ENCODE results near the gene EPB41L3. TPM values are rescaled to one million over a fixed set of nuclear protein-coding genes. Genes with fewer than 3 reads are reported as not detected.
A peak's percentile ranks its signal among the peaks of the same experiment; 100 is the strongest.
"Not testable (repeated sequence)": the region's sequence is repeated elsewhere in the genome, so short reads cannot be mapped to it uniquely, and the experiment has no call there.

EPB41L3 gene
- polyA plus RNA-seq = 65.5 TPM
- long read RNA-seq, donor 1 = 0 reads
- long read RNA-seq, donor 2 = 0 reads
- long read RNA-seq, donor 3 = 0 reads
- long read RNA-seq, donor 4 = 0 reads
- long read RNA-seq, donor 5, partial matches to known transcripts = 0 of 2 reads
- long read RNA-seq, donor 5, other reads (novel, unspliced or antisense) = 0 of 2 reads
- long read RNA-seq, donor 6, partial matches to known transcripts = 0 of 1 reads
- long read RNA-seq, donor 6, other reads (novel, unspliced or antisense) = 0 of 1 reads
- long read RNA-seq, donor 7, partial matches to known transcripts = 0 of 2 reads
- long read RNA-seq, donor 7, other reads (novel, unspliced or antisense) = 0 of 2 reads
- long read RNA-seq, donor 8 = 0 reads
- long read RNA-seq, donor 9, partial matches to known transcripts = 0 of 1 reads
- long read RNA-seq, donor 9, other reads (novel, unspliced or antisense) = 0 of 1 reads
- long read RNA-seq, donor 10, partial matches to known transcripts = 0 of 1 reads
- long read RNA-seq, donor 10, other reads (novel, unspliced or antisense) = 0 of 1 reads
- long read RNA-seq, donor 11, partial matches to known transcripts = 0 of 2 reads
- long read RNA-seq, donor 11, other reads (novel, unspliced or antisense) = 0 of 2 reads

GRCh38 chr18:5543773-5544389 is at the start of gene EPB41L3:
Gene EPB41L3 (minus strand): TSS chr18:5543997. CDS start chr18:5489183, 54,814 bp downstream.
- peak in 1 of 2 donors; percentile 63 for DNase-seq
- WGBS (ENCODE audit: insufficient coverage, low lambda C conversion rate) = no CpG with 5 or more reads among the region's 57 CpGs
- Histone ChIP-seq H3K27ac (ENCODE audit: low read length) (no peak within 1 kb of the TSS), H3K36me3 (ENCODE audit: control insufficient read depth, insufficient read depth, low read length) (no peaks in the 10 kb centered on the region), H3K4me1 (ENCODE audit: control insufficient read depth, insufficient read depth, low read length) (no peaks in the 10 kb centered on the region), H3K9me3 (ENCODE audit: control insufficient read depth, low read depth, low read length) (no peaks in the 10 kb centered on the region), H3K27me3 (ENCODE audit: control insufficient read depth, insufficient read depth, low read length) (peaks cover 14% of the 10 kb centered on the region), H3K4me3 (ENCODE audit: low read length) (peak within 1 kb of the TSS; percentile 45)

- peak in 1 of 2 donors; percentile 48 for DNase-seq
- Histone ChIP-seq H3K9me3 (ENCODE audit: control insufficient read depth, low read depth, low read length) (no peaks in the 10 kb centered on the region), H3K36me3 (ENCODE audit: control insufficient read depth, insufficient read depth, low read length) (no peaks in the 10 kb centered on the region), H3K27ac (ENCODE audit: low read length) (no peak overlapping the region), H3K27me3 (ENCODE audit: control insufficient read depth, insufficient read depth, low read length) (no peaks in the 10 kb centered on the region), H3K4me3 (ENCODE audit: low read length) (no peak overlapping the region), H3K4me1 (ENCODE audit: control insufficient read depth, insufficient read depth, low read length) (no peaks in the 10 kb centered on the region)
Observed at GRCh38 chr18:5588529-5588928, 44.7 kb upstream of the EPB41L3 start.

- no peak overlapping the region for H3K4me3 ChIP-seq (ENCODE audit: low read length)
- H3K9me3 ChIP-seq (ENCODE audit: control insufficient read depth, low read depth, low read length) = no peaks in the 10 kb centered on the region
- no peaks in the 10 kb centered on the region for H3K4me1 ChIP-seq (ENCODE audit: control insufficient read depth, insufficient read depth, low read length)
- no CpG with 5 or more reads among the region's 3 CpGs for WGBS (ENCODE audit: insufficient coverage, low lambda C conversion rate)
- H3K27me3 ChIP-seq (ENCODE audit: control insufficient read depth, insufficient read depth, low read length) = no peaks in the 10 kb centered on the region
- DNase-seq = no peak
- H3K36me3 ChIP-seq (ENCODE audit: control insufficient read depth, insufficient read depth, low read length) = no peaks in the 10 kb centered on the region
- H3K27ac ChIP-seq (ENCODE audit: low read length) = no peak overlapping the region
Observed at GRCh38 chr18:5585653-5586052, 41.9 kb upstream of the EPB41L3 start.

- H3K27ac ChIP-seq (ENCODE audit: low read length) = no peak overlapping the region
- no peaks in the 10 kb centered on the region for H3K9me3 ChIP-seq (ENCODE audit: control insufficient read depth, low read depth, low read length)
- WGBS (ENCODE audit: insufficient coverage, low lambda C conversion rate) = 84% methylated on average over 4 of the region's 7 CpGs
- DNase-seq = no peak
- no peaks in the 10 kb centered on the region for H3K27me3 ChIP-seq (ENCODE audit: control insufficient read depth, insufficient read depth, low read length)
- no peaks in the 10 kb centered on the region for H3K36me3 ChIP-seq (ENCODE audit: control insufficient read depth, insufficient read depth, low read length)
- no peak overlapping the region for H3K4me3 ChIP-seq (ENCODE audit: low read length)
- no peaks in the 10 kb centered on the region for H3K4me1 ChIP-seq (ENCODE audit: control insufficient read depth, insufficient read depth, low read length)
Observed at GRCh38 chr18:5584746-5585417, 41.1 kb upstream of the EPB41L3 start.

GRCh38 chr18:5582849-5583681 is 39.3 kb upstream of the EPB41L3 start:
- Histone ChIP-seq H3K27ac (ENCODE audit: low read length) (no peak overlapping the region), H3K9me3 (ENCODE audit: control insufficient read depth, low read depth, low read length) (no peaks in the 10 kb centered on the region), H3K4me1 (ENCODE audit: control insufficient read depth, insufficient read depth, low read length) (no peaks in the 10 kb centered on the region), H3K4me3 (ENCODE audit: low read length) (no peak overlapping the region), H3K36me3 (ENCODE audit: control insufficient read depth, insufficient read depth, low read length) (no peaks in the 10 kb centered on the region), H3K27me3 (ENCODE audit: control insufficient read depth, insufficient read depth, low read length) (no peaks in the 10 kb centered on the region)
- WGBS (ENCODE audit: insufficient coverage, low lambda C conversion rate) = 92% methylated on average over 2 of the region's 10 CpGs
- DNase-seq = no peak

GRCh38 chr18:5582076-5582475 is 38.3 kb upstream of the EPB41L3 start:
- Histone ChIP-seq H3K9me3 (ENCODE audit: control insufficient read depth, low read depth, low read length) (no peaks in the 10 kb centered on the region), H3K27me3 (ENCODE audit: control insufficient read depth, insufficient read depth, low read length) (no peaks in the 10 kb centered on the region), H3K4me1 (ENCODE audit: control insufficient read depth, insufficient read depth, low read length) (no peaks in the 10 kb centered on the region), H3K36me3 (ENCODE audit: control insufficient read depth, insufficient read depth, low read length) (no peaks in the 10 kb centered on the region), H3K27ac (ENCODE audit: low read length) (no peak overlapping the region), H3K4me3 (ENCODE audit: low read length) (no peak overlapping the region)
- WGBS (ENCODE audit: insufficient coverage, low lambda C conversion rate) = 60% methylated on average over 1 of the region's 5 CpGs
- no peak for DNase-seq

GRCh38 chr18:5574843-5575242 is 31.0 kb upstream of the EPB41L3 start:
- Histone ChIP-seq H3K36me3 (ENCODE audit: control insufficient read depth, insufficient read depth, low read length) (no peaks in the 10 kb centered on the region), H3K4me3 (ENCODE audit: low read length) (no peak overlapping the region), H3K9me3 (ENCODE audit: control insufficient read depth, low read depth, low read length) (no peaks in the 10 kb centered on the region), H3K27ac (ENCODE audit: low read length) (no peak overlapping the region), H3K27me3 (ENCODE audit: control insufficient read depth, insufficient read depth, low read length) (no peaks in the 10 kb centered on the region), H3K4me1 (ENCODE audit: control insufficient read depth, insufficient read depth, low read length) (no peaks in the 10 kb centered on the region)
- no CpG with 5 or more reads among the region's 1 CpG for WGBS (ENCODE audit: insufficient coverage, low lambda C conversion rate)
- DNase-seq = no peak

- no peak overlapping the region for H3K27ac ChIP-seq (ENCODE audit: low read length)
- no peaks in the 10 kb centered on the region for H3K27me3 ChIP-seq (ENCODE audit: control insufficient read depth, insufficient read depth, low read length)
- H3K4me1 ChIP-seq (ENCODE audit: control insufficient read depth, insufficient read depth, low read length) = no peaks in the 10 kb centered on the region
- no peak for DNase-seq
- no CpG with 5 or more reads among the region's 2 CpGs for WGBS (ENCODE audit: insufficient coverage, low lambda C conversion rate)
- no peaks in the 10 kb centered on the region for H3K9me3 ChIP-seq (ENCODE audit: control insufficient read depth, low read depth, low read length)
- H3K36me3 ChIP-seq (ENCODE audit: control insufficient read depth, insufficient read depth, low read length) = no peaks in the 10 kb centered on the region
- H3K4me3 ChIP-seq (ENCODE audit: low read length) = no peak overlapping the region
Observed at GRCh38 chr18:5571666-5572065, 27.9 kb upstream of the EPB41L3 start.

- not testable (repeated sequence) for H3K27me3 ChIP-seq (ENCODE audit: control insufficient read depth, insufficient read depth, low read length); H3K4me3 ChIP-seq (ENCODE audit: low read length); H3K36me3 ChIP-seq (ENCODE audit: control insufficient read depth, insufficient read depth, low read length); H3K4me1 ChIP-seq (ENCODE audit: control insufficient read depth, insufficient read depth, low read length); H3K9me3 ChIP-seq (ENCODE audit: control insufficient read depth, low read depth, low read length); H3K27ac ChIP-seq (ENCODE audit: low read length)
- WGBS (ENCODE audit: insufficient coverage, low lambda C conversion rate) = 60% methylated on average over 1 of the region's 2 CpGs
- DNase-seq = peak; percentile 47 to 71
Observed at GRCh38 chr18:5570613-5571012, 26.8 kb upstream of the EPB41L3 start.

GRCh38 chr18:5568416-5568815 is 24.6 kb upstream of the EPB41L3 start:
- no peak for DNase-seq
- no peak overlapping the region for H3K27ac ChIP-seq (ENCODE audit: low read length)
- no peaks in the 10 kb centered on the region for H3K27me3 ChIP-seq (ENCODE audit: control insufficient read depth, insufficient read depth, low read length)
- no CpG with 5 or more reads among the region's 3 CpGs for WGBS (ENCODE audit: insufficient coverage, low lambda C conversion rate)
- H3K4me1 ChIP-seq (ENCODE audit: control insufficient read depth, insufficient read depth, low read length) = no peaks in the 10 kb centered on the region
- no peaks in the 10 kb centered on the region for H3K9me3 ChIP-seq (ENCODE audit: control insufficient read depth, low read depth, low read length)
- H3K36me3 ChIP-seq (ENCODE audit: control insufficient read depth, insufficient read depth, low read length) = no peaks in the 10 kb centered on the region
- no peak overlapping the region for H3K4me3 ChIP-seq (ENCODE audit: low read length)
